Upper lobe of right lung (tissue), 1 donor: ENCODE measurements around the gene SUSD1. TPM values are rescaled to one million over a fixed set of nuclear protein-coding genes. Genes with fewer than 3 reads are reported as not detected.

Experiments
- ATAC-seq: fragments of 200-7000 bp; cut with Tn5 transposase; one replicate; pipeline ENCODE4 v1.9.1; 2020; ENCODE audit warnings: mild to moderate bottlenecking, moderate library complexity
- DNase-seq: peaks from one replicate; pipeline ENCODE4 v3.0.0-alpha.2; 2020
- H3K27ac ChIP-seq: fragments of 200-600 bp; one replicate; pipeline ENCODE4 v1.8.0; 2022
- H3K27me3 ChIP-seq: fragments of 200-600 bp; one replicate; pipeline ENCODE4 v1.8.0; 2022; ENCODE audit warnings: mild to moderate bottlenecking
- H3K36me3 ChIP-seq: fragments of 200-600 bp; one replicate; pipeline ENCODE4 v1.8.0; 2022
- H3K4me1 ChIP-seq: fragments of 200-600 bp; one replicate; pipeline ENCODE4 v1.8.0; 2022
- H3K4me3 ChIP-seq: fragments of 200-600 bp; one replicate; pipeline ENCODE4 v1.8.0; 2022; ENCODE audit warnings: mild to moderate bottlenecking
- H3K9me3 ChIP-seq: fragments of 200-600 bp; one replicate; pipeline ENCODE4 v1.8.0; 2022
- intact Hi-C: fragments of 100-400 bp; cut with DNase I; formaldehyde crosslinking; loops from one replicate; pipeline ENCODE4 v1.11.0; 2022
- long read RNA-seq: library from polyadenylated mRNA; unstranded; transcript quantifications from one replicate; pipeline ENCODE4 v2.0.0, GENCODE V29; 2021
- total RNA-seq: library from RNA; stranded (reverse); fragmentation: NEBNext Ultra II Directional; extraction: Animal tissue kit (Norgen Biotek cat#: 25700); gene quantifications from one replicate; pipeline ENCODE4 v1.2.1, GENCODE V29; 2021
- TF ChIP-seq, protein P1 (sequence below): fragments of 200-600 bp; IDR thresholded peaks from one replicate; pipeline ENCODE4 v1.8.0; 2022; ENCODE audit warnings: antibody characterized with exemption
- donor health status: DM: no; HTN: yes; CAD: no; lungs with severe emphysema.

SUSD1 gene
- total RNA-seq = 31.0 TPM
- long read RNA-seq, transcript SUSD1-204 (17 exons, 3,124 nt) = major isoform, 20 of 47 reads
- long read RNA-seq, partial matches to known transcripts = 11 of 47 reads
- long read RNA-seq, other reads (novel, unspliced or antisense) = 13 of 47 reads

DNA sequence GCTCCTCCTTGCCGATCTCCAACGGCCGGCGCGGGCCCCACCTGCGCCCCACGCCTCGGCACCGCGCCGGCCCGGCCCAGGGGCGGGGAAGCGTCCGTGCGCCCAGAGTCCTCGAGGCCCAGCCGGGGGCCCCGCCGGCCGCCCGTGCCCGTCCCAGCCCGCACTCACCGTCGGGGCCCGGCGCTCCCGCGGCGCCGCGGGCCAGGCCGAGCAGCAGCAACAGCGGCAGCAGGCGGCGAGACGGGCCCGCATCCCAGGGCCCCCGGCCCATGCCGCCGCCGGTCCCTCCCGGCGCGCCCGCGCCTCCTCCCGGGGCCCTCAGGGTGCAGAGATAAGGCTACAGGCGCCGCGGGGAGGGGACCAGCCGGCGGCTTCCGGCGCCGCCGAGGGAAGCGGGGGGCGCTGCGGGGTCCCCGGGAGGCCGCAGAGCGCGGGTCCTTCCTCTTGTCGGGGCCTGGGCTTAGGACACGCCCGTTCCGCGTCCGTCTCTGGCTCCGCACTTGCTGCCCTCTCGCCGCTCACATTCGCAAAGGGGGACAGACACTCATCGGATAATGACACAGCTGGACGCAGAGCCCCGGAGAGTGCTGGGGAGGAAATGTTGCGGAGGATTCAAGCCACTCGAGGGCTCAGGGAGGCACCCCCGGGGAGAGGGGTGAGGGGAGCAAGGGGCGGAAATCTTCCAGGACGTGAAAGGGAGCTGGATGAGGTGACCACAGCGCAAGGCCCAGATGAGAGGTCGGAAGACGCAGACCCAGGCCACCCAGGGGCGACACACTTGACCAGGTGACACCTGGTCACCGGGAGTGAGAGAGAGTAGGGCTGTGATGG lies at the start of gene SUSD1:
Gene SUSD1 (minus strand): TSS at position 333 of the 831 bp plus-strand sequence. CDS start 62 bp downstream, at position 271.
- peak; percentile 77 for ATAC-seq
- H3K27ac ChIP-seq = peak within 1 kb of the TSS; percentile 73
- intact Hi-C loops = no loop called here
- no peaks in the 10 kb centered on the region for H3K36me3 ChIP-seq
- H3K4me3 ChIP-seq = peak within 1 kb of the TSS; percentile 59
- DNase-seq = peak; percentile 76
- H3K27me3 ChIP-seq = no peaks in the 10 kb centered on the region
- H3K9me3 ChIP-seq = no peaks in the 10 kb centered on the region
- H3K4me1 ChIP-seq = peaks cover 21% of the 10 kb centered on the region
- TF ChIP-seq, protein P1, sequence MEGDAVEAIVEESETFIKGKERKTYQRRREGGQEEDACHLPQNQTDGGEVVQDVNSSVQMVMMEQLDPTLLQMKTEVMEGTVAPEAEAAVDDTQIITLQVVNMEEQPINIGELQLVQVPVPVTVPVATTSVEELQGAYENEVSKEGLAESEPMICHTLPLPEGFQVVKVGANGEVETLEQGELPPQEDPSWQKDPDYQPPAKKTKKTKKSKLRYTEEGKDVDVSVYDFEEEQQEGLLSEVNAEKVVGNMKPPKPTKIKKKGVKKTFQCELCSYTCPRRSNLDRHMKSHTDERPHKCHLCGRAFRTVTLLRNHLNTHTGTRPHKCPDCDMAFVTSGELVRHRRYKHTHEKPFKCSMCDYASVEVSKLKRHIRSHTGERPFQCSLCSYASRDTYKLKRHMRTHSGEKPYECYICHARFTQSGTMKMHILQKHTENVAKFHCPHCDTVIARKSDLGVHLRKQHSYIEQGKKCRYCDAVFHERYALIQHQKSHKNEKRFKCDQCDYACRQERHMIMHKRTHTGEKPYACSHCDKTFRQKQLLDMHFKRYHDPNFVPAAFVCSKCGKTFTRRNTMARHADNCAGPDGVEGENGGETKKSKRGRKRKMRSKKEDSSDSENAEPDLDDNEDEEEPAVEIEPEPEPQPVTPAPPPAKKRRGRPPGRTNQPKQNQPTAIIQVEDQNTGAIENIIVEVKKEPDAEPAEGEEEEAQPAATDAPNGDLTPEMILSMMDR = no peak

DNA sequence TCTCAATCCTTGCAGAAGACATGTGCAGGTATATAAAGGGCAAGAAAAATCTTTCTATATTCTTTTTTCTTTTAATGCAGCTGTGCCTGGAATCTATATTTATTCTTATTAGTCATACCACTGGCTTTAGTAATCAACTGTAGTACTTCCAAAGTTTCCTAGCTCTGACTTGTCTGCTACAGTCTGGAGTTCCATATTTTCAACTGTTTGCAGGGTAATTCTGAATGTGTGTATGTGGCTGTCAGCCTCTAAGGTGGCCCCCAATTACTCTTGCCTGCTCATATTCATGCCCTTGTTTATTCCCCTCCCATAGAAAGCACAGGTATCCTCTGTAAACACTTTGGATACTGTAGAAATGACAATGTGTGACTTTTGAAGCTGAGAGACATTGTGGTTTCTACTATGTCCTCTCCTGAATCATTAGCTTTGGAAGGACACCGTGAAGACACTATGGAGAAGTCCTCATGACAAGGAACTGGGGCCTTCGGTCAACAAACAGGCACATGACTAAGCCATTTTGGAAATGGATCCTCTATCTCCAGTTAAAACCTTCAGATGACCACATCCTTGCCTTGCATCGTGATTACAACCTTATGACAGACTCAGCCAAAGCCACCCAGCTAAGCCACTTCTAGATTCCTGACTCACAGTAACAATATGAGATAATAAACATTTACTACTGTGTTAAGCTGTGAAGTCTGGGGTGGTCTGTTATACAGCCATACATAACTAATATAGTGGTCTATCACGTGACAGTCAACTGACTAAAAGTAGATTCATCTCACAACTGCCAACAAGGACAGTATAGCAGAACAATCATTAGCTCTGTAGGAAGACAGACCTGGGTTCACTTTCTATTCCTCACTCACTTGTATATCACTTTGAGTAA lies 49.5 kb upstream of the SUSD1 start:
- DNase-seq (no peak), ATAC-seq (peak; percentile 38)
- intact Hi-C loops = no loop called here
- Histone ChIP-seq H3K4me1 (no peaks in the 10 kb centered on the region), H3K27me3 (no peaks in the 10 kb centered on the region), H3K27ac (no peak overlapping the region), H3K4me3 (no peak overlapping the region), H3K36me3 (peaks cover 83% of the 10 kb centered on the region), H3K9me3 (no peaks in the 10 kb centered on the region)
- TF ChIP-seq, protein P1 = no peak

DNA sequence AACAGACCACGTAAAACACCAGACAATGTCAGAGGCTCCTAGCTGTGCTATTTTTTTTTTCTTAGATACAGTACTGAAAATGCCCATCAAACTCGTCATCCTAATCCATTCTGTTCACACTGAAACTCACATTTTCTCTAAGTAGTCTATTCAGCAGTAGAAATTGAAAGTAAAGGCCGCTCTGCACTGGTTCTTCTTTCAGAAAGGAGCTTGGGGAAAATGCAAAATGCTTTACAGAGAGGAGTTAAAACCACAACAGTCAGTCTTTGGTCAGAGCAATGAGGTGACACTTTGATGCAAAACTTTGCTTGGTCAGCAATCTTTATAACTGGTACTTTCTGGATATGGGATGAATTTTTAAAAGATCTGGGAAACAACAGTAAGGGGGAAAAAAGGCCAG lies 43.8 kb upstream of the SUSD1 start:
- ATAC-seq = no peak
- H3K4me3 ChIP-seq = no peak overlapping the region
- H3K36me3 ChIP-seq = peaks cover 61% of the 10 kb centered on the region
- DNase-seq = no peak
- no peaks in the 10 kb centered on the region for H3K4me1 ChIP-seq
- no peaks in the 10 kb centered on the region for H3K9me3 ChIP-seq
- TF ChIP-seq, protein P1 = no peak
- no peak overlapping the region for H3K27ac ChIP-seq
- intact Hi-C loops = no loop called here
- H3K27me3 ChIP-seq = no peaks in the 10 kb centered on the region

DNA sequence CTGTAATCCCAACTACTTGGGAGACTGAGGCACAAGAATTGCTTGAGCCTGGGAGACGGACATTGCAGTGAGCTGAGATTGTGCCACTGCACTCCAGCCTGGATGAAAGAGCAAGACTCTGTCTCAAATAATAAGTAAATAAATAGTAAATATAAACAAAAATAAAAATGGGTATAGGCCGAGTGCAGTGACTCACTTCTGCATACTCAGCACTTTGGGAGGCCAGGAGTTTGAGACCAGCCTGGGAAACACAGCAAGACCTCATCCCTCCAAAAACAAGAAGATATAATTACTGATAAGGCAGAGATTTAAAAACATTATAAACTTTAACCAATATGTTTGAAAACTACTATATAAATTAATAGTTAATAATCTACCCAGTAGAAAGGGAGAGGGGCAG lies 37.8 kb upstream of the SUSD1 start:
- Histone ChIP-seq H3K36me3 (peaks cover 51% of the 10 kb centered on the region), H3K27me3 (no peaks in the 10 kb centered on the region), H3K4me1 (no peaks in the 10 kb centered on the region), H3K9me3 (peaks cover 3% of the 10 kb centered on the region), H3K27ac (no peak overlapping the region), H3K4me3 (no peak overlapping the region)
- TF ChIP-seq, protein P1 = no peak
- intact Hi-C loops = no loop called here
- DNase-seq = no peak
- ATAC-seq = no peak

DNA sequence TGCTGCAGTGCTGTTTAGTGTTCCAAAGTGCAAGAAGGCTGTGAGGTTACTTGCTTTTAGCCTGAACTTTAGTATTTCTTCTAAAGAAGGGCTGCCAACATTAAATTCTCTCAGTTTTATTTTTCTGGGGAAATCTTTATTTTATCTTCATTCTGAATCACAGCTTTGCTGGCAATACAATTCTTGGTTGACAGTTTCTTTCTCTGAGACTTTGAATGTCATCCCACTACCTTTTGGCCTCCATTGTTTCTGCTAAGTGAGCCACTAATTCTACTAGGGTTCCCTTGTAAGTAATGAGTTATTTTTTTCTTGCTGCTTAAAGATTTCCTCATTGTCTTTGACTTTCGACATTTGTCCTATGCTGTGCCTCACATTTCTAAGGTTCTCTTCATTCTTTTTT lies 32.4 kb upstream of the SUSD1 start:
- H3K27me3 ChIP-seq = no peaks in the 10 kb centered on the region
- no peak overlapping the region for H3K27ac ChIP-seq
- intact Hi-C loops = no loop called here
- ATAC-seq (no peak), DNase-seq (no peak)
- H3K36me3 ChIP-seq = peaks cover 22% of the 10 kb centered on the region
- H3K4me1 ChIP-seq = no peaks in the 10 kb centered on the region
- H3K9me3 ChIP-seq = peaks cover 8% of the 10 kb centered on the region
- TF ChIP-seq, protein P1 = no peak
- no peak overlapping the region for H3K4me3 ChIP-seq
